Measurements from ENCODE around the gene SCFD1. TPM values are rescaled to one million over a fixed set of nuclear protein-coding genes. Genes with fewer than 3 reads are reported as not detected.

SCFD1 gene
- total RNA-seq, 1 donor from 2014 or later = 243 TPM

- no peak for DNase-seq (ENCODE audit: low spot score)
Observed at GRCh38 chr14:30756594-30756993, 134.5 kb downstream of the SCFD1 start.

- DNase-seq (ENCODE audit: low spot score) = no peak
Observed at GRCh38 chr14:30757082-30757481, 135.0 kb downstream of the SCFD1 start.

- no peak for DNase-seq (ENCODE audit: low spot score)
Observed at GRCh38 chr14:30759172-30760125, 137.3 kb downstream of the SCFD1 start.

- no peak for DNase-seq (ENCODE audit: low spot score)
Observed at GRCh38 chr14:30763891-30764290, 141.8 kb downstream of the SCFD1 start.

- DNase-seq (ENCODE audit: low spot score) = no peak
Observed at GRCh38 chr14:30767624-30768023, 145.5 kb downstream of the SCFD1 start.

- no peak for DNase-seq (ENCODE audit: low spot score)
Observed at GRCh38 chr14:30768791-30769190, 146.7 kb downstream of the SCFD1 start.

GRCh38 chr14:30770376-30770775, 148.3 kb downstream of the SCFD1 start:
- no peak for DNase-seq (ENCODE audit: low spot score)

GRCh38 chr14:30771595-30771994, 149.5 kb downstream of the SCFD1 start:
- no peak for DNase-seq (ENCODE audit: low spot score)

GRCh38 chr14:30779210-30779609, 157.1 kb downstream of the SCFD1 start:
- no peak for DNase-seq (ENCODE audit: low spot score)

Other genes with a start within 250 kb of the SCFD1 start
- gene G2E3, start 63.2 kb upstream of the SCFD1 start, total RNA-seq (ENCODE audit: insufficient read depth, low replicate concordance) = 20.9 TPM

Measured in umbilical cord (tissue), 2 donors.